ENCODE measurements around the gene RANGAP1.

Gene RANGAP1, protein sequence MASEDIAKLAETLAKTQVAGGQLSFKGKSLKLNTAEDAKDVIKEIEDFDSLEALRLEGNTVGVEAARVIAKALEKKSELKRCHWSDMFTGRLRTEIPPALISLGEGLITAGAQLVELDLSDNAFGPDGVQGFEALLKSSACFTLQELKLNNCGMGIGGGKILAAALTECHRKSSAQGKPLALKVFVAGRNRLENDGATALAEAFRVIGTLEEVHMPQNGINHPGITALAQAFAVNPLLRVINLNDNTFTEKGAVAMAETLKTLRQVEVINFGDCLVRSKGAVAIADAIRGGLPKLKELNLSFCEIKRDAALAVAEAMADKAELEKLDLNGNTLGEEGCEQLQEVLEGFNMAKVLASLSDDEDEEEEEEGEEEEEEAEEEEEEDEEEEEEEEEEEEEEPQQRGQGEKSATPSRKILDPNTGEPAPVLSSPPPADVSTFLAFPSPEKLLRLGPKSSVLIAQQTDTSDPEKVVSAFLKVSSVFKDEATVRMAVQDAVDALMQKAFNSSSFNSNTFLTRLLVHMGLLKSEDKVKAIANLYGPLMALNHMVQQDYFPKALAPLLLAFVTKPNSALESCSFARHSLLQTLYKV

GRCh38 chr22:41285820-41286638 lies at the start of gene RANGAP1:
RANGAP1 (minus strand) TSS chr22:41286187; CDS start chr22:41281044, 5,143 bp downstream.
- peak; percentile 97 for DNase-seq (ENCODE audit: low spot score)

DNA sequence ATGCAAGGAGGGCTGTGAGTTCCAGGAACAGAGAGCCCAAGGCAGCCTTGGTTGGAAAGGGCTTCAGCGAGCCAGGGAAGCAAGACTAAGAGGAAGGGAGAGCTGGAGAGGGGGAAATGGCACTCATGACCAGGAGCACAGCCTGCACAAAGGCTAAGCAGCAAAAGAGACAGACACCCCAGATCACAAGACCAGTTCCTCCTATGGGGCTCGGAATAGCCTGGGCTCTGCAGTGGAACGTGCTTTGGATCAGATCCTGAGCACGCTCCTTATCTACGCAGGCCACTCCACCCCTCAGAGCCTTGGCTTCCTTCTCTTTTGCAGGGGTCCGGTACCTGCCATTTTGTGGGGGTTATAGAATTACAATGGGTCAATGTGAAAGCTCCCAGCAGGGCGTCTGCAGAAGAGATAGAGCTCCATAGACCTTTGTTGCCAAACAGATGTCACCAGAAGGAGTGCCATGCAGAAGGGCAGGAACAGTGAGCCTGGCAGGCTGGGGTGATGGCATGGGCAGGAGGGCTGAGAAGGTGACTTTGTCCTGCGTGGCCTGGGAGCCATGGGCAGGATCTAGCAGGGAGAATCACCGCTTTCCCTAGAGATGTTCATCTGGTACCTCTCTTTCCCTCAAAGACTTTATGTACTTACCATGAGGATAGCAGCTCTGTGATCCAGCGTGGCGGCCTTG lies 49.1 kb upstream of the RANGAP1 start:
- no peak for DNase-seq (ENCODE audit: low spot score)

GRCh38 chr22:41334215-41334614 lies 48.2 kb upstream of the RANGAP1 start:
- no peak for DNase-seq (ENCODE audit: low spot score)

- DNase-seq (ENCODE audit: low spot score), result no peak
These were observed 47.8 kb upstream of the RANGAP1 start for GRCh38 chr22:41333806-41334205.

GRCh38 chr22:41332217-41332939 lies 46.4 kb upstream of the RANGAP1 start:
- no peak for DNase-seq (ENCODE audit: low spot score)

DNA sequence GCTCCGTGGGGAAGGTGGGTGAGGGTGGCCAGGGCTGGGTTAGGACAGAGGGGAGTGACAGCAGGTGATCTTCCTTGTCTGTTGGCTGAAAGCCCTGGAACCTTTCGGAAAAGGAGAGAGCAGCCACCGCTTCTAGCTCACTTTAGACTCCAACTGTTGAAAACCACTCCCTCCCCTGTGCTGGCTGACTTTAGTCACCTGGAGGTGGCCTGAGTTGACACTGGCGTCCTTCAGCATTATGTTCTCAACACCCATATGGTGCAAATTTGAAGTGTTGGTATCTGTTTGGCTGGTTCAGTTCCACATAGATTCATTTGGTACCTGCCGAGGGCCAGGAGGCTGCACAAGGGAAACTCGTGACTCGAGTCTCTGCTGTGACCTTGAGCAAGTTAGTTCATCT lies 44.2 kb upstream of the RANGAP1 start:
- DNase-seq (ENCODE audit: low spot score), result no peak

GRCh38 chr22:41327124-41327523 lies 41.1 kb upstream of the RANGAP1 start:
- DNase-seq (ENCODE audit: low spot score), result no peak

DNA sequence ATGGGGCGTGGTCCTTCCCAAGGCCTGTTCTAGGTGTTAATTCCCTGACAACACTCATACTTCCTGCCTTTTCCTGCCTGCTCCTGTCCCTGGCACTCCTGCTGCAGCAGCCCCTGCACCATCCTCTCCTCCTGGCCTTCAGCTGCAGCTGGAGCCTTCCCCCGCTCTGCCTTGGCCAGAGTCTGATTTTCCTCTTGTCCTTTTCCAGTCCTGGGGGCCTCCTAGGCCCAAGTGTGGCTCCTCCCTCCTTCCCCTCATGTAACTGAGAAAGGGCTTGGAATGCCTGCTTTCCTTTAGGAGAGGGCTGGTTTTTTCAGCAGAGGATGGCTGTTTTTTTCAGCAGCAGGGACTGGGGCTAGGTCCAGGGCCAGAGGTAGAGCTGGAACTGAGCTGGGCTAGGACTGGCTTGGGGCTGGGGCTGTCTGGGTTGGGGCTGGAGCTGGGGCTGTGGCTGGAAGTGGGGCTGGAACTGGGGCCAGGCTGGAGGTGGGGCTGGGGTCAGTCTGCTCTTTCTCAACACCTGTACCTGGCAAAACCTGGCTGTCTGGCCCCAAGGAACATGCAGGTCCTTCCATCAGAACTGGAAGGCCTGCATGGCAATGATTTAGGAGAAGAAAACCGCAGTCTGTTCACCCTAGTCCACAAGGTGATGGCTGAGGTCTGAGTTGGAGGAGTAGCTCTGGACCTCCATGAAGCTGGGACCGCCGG lies 39.0 kb upstream of the RANGAP1 start:
- DNase-seq (ENCODE audit: low spot score), result no peak

DNA sequence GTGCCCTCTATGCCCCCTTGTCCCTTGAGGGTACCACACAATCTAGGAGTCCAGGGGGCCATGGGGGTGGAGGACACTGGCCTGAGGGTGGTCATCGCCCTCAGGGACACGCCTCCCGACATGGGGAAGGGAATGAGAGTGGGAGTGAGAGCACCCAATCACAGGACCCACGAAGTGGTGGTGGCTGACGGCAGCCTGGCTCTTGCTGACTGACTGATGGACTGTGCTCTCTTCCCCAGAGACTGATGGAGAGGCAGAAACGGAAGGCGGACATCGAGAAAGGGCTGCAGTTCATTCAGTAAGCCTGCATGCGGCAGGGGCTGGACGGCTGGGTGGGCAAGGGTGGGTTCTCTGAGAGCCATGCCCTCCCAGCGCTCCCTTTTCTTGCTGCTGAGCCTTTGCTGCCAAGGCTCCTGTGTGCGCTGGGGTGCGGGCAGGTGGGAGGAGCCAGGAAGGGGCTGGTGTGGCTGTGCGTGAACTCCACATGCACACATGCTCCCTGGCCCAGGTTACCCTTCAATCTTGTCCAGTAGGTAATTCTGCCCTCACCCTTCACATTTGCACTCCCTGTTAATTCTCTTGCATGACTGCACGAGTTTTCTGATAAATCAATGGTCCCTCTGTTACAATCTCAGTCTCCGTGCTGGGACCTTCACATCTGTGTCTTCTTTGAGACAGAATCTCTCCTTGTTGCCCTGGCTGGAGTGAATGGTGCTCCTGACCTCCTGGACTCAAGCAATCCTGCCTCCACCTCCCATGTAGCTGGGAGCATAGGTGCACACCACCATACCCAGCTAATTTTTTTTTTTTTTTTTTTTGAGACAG lies 34.6 kb upstream of the RANGAP1 start:
- no peak for DNase-seq (ENCODE audit: low spot score)

DNA sequence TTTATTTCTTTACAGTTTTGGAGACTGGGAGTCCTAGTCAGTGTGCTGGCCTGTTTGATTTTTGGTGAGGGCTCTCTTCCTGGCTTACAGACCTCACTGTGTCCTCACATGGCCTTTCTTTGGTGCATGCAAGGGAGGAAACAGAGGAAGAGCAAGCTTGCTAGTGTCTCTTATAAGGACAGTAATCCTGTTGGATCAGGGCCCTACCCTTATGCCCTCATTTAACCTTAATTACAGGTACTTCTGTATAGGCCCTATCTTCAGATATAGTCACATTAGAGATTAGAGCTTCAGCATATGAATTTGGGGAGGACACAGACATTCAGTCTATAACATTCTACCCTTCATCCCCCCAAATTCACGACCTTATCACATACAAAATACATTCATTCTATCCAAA lies 29.6 kb upstream of the RANGAP1 start:
- no peak for DNase-seq (ENCODE audit: low spot score)

- no peak for DNase-seq (ENCODE audit: low spot score)
These were observed 28.8 kb upstream of the RANGAP1 start for GRCh38 chr22:41314821-41315220.

GRCh38 chr22:41311487-41311886 lies 25.5 kb upstream of the RANGAP1 start:
- DNase-seq (ENCODE audit: low spot score), result no peak

GRCh38 chr22:41310336-41310735 lies 24.3 kb upstream of the RANGAP1 start:
- DNase-seq (ENCODE audit: low spot score), result no peak

DNA sequence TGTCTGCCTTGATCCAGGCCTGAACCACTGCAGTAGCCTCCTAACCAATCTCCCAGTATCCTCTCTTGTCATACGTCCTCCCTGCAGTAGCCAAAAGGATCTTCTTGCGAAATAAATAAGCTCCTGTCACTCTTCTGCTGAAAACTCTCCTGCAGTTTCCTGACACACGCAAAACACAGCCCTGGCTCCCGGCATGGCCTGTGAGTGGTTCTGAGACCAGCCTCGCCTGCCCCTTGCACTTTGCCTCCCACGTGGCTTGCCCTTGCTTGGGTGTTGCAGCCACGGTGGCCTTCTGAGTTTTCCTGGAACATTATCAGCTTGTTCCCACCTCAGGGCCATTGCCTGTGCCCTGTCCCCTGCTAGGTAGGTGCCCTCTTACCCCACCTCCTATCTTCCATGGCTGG lies 22.6 kb upstream of the RANGAP1 start:
- DNase-seq (ENCODE audit: low spot score), result no peak

GRCh38 chr22:41308054-41308453 lies 22.1 kb upstream of the RANGAP1 start:
- DNase-seq (ENCODE audit: low spot score), result peak; percentile 72

GRCh38 chr22:41305646-41306045 lies 19.7 kb upstream of the RANGAP1 start:
- peak; percentile 83 for DNase-seq (ENCODE audit: low spot score)

GRCh38 chr22:41302811-41303210 lies 16.8 kb upstream of the RANGAP1 start:
- no peak for DNase-seq (ENCODE audit: low spot score)

GRCh38 chr22:41302021-41302767 lies 16.2 kb upstream of the RANGAP1 start:
- peak; percentile 44 for DNase-seq (ENCODE audit: low spot score)

Measured in AG20443 (cell line).